ENCODE measurements around the gene PLA2G2A. TPM values are rescaled to one million over a fixed set of nuclear protein-coding genes. Genes with fewer than 3 reads are reported as not detected.

Gene PLA2G2A
- total RNA-seq, 1 donor from 2014 or later: not detected

DNA sequence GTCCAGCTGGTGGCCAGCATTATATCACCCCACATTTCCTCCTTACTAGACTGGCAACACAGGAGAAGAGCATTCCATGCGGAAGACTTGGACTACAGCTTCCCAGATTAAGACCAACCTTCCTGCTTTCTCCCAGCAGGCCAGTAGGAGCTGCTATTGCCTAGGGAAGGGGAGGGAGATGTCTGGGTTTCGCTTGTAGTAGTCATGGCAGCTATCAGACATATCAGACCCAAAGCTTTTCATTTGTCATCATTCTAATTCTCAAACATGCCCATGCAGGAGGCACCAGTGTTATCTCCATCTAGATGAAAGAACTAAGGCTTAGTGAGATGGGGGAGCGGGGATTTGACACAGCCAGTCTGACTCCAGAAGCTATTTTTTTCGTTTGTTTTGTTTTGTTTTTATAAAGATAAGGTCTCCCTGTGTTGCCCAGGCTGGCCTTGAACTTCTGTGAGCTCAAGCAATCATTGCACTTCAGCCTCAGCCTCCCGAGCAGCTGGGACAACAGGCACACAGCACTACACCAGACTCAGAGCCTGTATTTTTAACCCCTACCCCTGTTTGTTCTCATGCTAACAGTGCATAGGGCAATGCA is 4.5 kb downstream of the PLA2G2A start:
- Histone ChIP-seq H3K79me2 (ENCODE audit: insufficient read depth, low read length) (no peaks in the 10 kb centered on the region), H3K4me3 (ENCODE audit: insufficient read depth, low read depth, low read length) (no peak overlapping the region), H4K20me1 (ENCODE audit: insufficient read depth, low read length) (no peaks in the 10 kb centered on the region), H3K27ac (ENCODE audit: low read depth, low read length) (no peak overlapping the region), H3K9ac (ENCODE audit: low read length) (no peak overlapping the region), H3K9me3 (ENCODE audit: insufficient read depth, low read depth, low read length) (no peaks in the 10 kb centered on the region), H3K4me1 (ENCODE audit: insufficient read depth, low read length) (no peaks in the 10 kb centered on the region), H3K36me3 (ENCODE audit: insufficient read depth, low read length) (no peaks in the 10 kb centered on the region), H3K4me2 (ENCODE audit: low read length) (peak overlapping the region; percentile 2), H2AFZ (ENCODE audit: low read depth, low read length) (no peak overlapping the region), H3K27me3 (ENCODE audit: insufficient read depth, low read length) (peaks cover 26% of the 10 kb centered on the region)
- no peaks in the 10 kb centered on the region for H3K9me3 Mint-ChIP-seq (ENCODE audit: unreplicated experiment)
- peaks cover 2% of the 10 kb centered on the region for H3K36me3 Mint-ChIP-seq (ENCODE audit: low read depth, unreplicated experiment)
- H3K4me1 Mint-ChIP-seq (ENCODE audit: low read depth, unreplicated experiment): no peaks in the 10 kb centered on the region
- H3K27me3 Mint-ChIP-seq (ENCODE audit: low read depth, unreplicated experiment): peaks cover 20% of the 10 kb centered on the region
- DNase-seq (ENCODE audit: low read depth) (peak; percentile 62), FAIRE-seq (peak; percentile 78)
- TF ChIP-seq EZH2 (IDR thresholded peaks at IDR 0.05; ENCODE audit: insufficient read depth, low read length): no peak
- TF ChIP-seq, protein P1, sequence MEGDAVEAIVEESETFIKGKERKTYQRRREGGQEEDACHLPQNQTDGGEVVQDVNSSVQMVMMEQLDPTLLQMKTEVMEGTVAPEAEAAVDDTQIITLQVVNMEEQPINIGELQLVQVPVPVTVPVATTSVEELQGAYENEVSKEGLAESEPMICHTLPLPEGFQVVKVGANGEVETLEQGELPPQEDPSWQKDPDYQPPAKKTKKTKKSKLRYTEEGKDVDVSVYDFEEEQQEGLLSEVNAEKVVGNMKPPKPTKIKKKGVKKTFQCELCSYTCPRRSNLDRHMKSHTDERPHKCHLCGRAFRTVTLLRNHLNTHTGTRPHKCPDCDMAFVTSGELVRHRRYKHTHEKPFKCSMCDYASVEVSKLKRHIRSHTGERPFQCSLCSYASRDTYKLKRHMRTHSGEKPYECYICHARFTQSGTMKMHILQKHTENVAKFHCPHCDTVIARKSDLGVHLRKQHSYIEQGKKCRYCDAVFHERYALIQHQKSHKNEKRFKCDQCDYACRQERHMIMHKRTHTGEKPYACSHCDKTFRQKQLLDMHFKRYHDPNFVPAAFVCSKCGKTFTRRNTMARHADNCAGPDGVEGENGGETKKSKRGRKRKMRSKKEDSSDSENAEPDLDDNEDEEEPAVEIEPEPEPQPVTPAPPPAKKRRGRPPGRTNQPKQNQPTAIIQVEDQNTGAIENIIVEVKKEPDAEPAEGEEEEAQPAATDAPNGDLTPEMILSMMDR (IDR thresholded peaks at IDR 0.05; ENCODE audit: insufficient read depth, low read depth, low read length): peak; percentile 94
- no peak overlapping the region for H3K27ac Mint-ChIP-seq (ENCODE audit: unreplicated experiment)
- H3K4me3 Mint-ChIP-seq (ENCODE audit: unreplicated experiment): no peak overlapping the region

DNA sequence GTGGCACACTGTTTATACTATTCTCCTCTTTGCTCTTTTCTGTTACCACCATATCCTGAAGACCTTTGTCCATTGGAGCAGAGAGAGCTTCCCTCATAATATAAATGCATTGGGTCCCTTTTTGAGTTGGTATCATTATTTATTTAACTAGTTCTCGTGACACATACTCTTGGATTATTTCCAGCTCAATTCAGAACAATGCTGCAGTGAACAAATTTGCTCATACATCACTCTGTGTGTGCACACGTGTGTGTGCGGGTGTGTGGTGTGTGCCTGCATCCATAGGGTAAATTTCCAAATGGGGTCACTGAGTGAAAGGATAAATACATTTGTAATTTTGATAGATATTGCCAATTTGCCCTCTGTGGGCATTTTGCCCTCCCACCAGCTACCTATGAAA is 5.8 kb downstream of the PLA2G2A start:
- Histone ChIP-seq H3K27me3 (ENCODE audit: insufficient read depth, low read length) (peaks cover 21% of the 10 kb centered on the region), H3K27ac (ENCODE audit: low read depth, low read length) (no peak overlapping the region), H3K4me2 (ENCODE audit: low read length) (no peak overlapping the region), H2AFZ (ENCODE audit: low read depth, low read length) (no peak overlapping the region), H4K20me1 (ENCODE audit: insufficient read depth, low read length) (no peaks in the 10 kb centered on the region), H3K9me3 (ENCODE audit: insufficient read depth, low read depth, low read length) (no peaks in the 10 kb centered on the region), H3K36me3 (ENCODE audit: insufficient read depth, low read length) (no peaks in the 10 kb centered on the region), H3K79me2 (ENCODE audit: insufficient read depth, low read length) (no peaks in the 10 kb centered on the region), H3K4me1 (ENCODE audit: insufficient read depth, low read length) (no peaks in the 10 kb centered on the region), H3K9ac (ENCODE audit: low read length) (no peak overlapping the region), H3K4me3 (ENCODE audit: insufficient read depth, low read depth, low read length) (no peak overlapping the region)
- no peak for TF ChIP-seq EZH2 (IDR thresholded peaks at IDR 0.05; ENCODE audit: insufficient read depth, low read length)
- TF ChIP-seq, protein P1 (IDR thresholded peaks at IDR 0.05; ENCODE audit: insufficient read depth, low read depth, low read length): no peak
- FAIRE-seq (no peak), DNase-seq (ENCODE audit: low read depth) (no peak)
- Mint-ChIP-seq H3K4me1 (ENCODE audit: low read depth, unreplicated experiment) (no peaks in the 10 kb centered on the region), H3K4me3 (ENCODE audit: unreplicated experiment) (no peak overlapping the region), H3K27me3 (ENCODE audit: low read depth, unreplicated experiment) (peaks cover 19% of the 10 kb centered on the region), H3K9me3 (ENCODE audit: unreplicated experiment) (no peaks in the 10 kb centered on the region), H3K36me3 (ENCODE audit: low read depth, unreplicated experiment) (peaks cover 2% of the 10 kb centered on the region), H3K27ac (ENCODE audit: unreplicated experiment) (no peak overlapping the region)

DNA sequence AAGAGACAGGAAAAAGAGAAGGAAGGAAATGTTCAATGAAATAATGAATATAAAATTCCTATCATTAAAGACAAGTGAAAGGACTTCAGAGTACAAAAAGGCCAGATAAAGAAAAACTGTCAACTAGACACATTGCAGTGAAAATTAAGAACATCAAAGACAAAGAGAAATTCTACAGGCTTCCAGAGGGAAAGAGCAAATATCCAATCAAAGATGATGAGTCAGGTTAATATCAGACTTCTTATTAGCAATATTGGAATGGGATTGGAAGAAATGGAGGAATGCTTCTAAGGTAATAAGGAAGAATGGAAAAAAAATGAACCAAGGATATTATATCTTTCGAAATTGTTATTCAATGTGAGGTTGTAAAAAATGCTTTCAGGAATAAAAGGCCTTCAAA is 7.8 kb downstream of the PLA2G2A start:
- Histone ChIP-seq H3K36me3 (ENCODE audit: insufficient read depth, low read length) (no peaks in the 10 kb centered on the region), H3K4me3 (ENCODE audit: insufficient read depth, low read depth, low read length) (no peak overlapping the region), H3K27me3 (ENCODE audit: insufficient read depth, low read length) (peaks cover 18% of the 10 kb centered on the region), H2AFZ (ENCODE audit: low read depth, low read length) (no peak overlapping the region), H3K27ac (ENCODE audit: low read depth, low read length) (no peak overlapping the region), H3K79me2 (ENCODE audit: insufficient read depth, low read length) (no peaks in the 10 kb centered on the region), H3K9me3 (ENCODE audit: insufficient read depth, low read depth, low read length) (no peaks in the 10 kb centered on the region), H4K20me1 (ENCODE audit: insufficient read depth, low read length) (no peaks in the 10 kb centered on the region), H3K4me1 (ENCODE audit: insufficient read depth, low read length) (no peaks in the 10 kb centered on the region), H3K9ac (ENCODE audit: low read length) (no peak overlapping the region), H3K4me2 (ENCODE audit: low read length) (no peak overlapping the region)
- Mint-ChIP-seq H3K36me3 (ENCODE audit: low read depth, unreplicated experiment) (no peaks in the 10 kb centered on the region), H3K27me3 (ENCODE audit: low read depth, unreplicated experiment) (peaks cover 21% of the 10 kb centered on the region), H3K4me1 (ENCODE audit: low read depth, unreplicated experiment) (no peaks in the 10 kb centered on the region), H3K9me3 (ENCODE audit: unreplicated experiment) (no peaks in the 10 kb centered on the region), H3K4me3 (ENCODE audit: unreplicated experiment) (no peak overlapping the region), H3K27ac (ENCODE audit: unreplicated experiment) (no peak overlapping the region)
- FAIRE-seq (no peak), DNase-seq (ENCODE audit: low read depth) (no peak)
- no peak for TF ChIP-seq EZH2 (IDR thresholded peaks at IDR 0.05; ENCODE audit: insufficient read depth, low read length)
- TF ChIP-seq, protein P1 (IDR thresholded peaks at IDR 0.05; ENCODE audit: insufficient read depth, low read depth, low read length): no peak

Data from astrocyte (in vitro differentiated cells and primary cell).